SK-N-SH treated with all-trans-retinoic acid at 6 μM for 48 hours (cell line): ENCODE data around the gene MPP1.

Source experiments
- BACH2 ChIP-seq: fragments of 250-450 bp; sonication (Bioruptor Pico); IDR thresholded peaks from 2 replicates; pipeline ENCODE4 v1.9.0; 2021; ENCODE audit warnings: mild to moderate bottlenecking, borderline replicate concordance
- CSDC2 ChIP-seq: fragments of 250-450 bp; sonication (Bioruptor Pico); IDR thresholded peaks from 2 replicates; pipeline ENCODE4 v1.5.0; 2020; ENCODE audit warnings: mild to moderate bottlenecking, moderate library complexity
- ISL1 ChIP-seq: fragments of 250-450 bp; sonication (Bioruptor Pico); IDR thresholded peaks from 2 replicates; pipeline ENCODE4 v2.1.2; 2022; ENCODE audit warnings: mild to moderate bottlenecking, moderate library complexity
- PATZ1 ChIP-seq: fragments of 250-450 bp; sonication (Bioruptor Pico); IDR thresholded peaks from 2 replicates; pipeline ENCODE4 v1.8.0; 2020; ENCODE audit warnings: mild to moderate bottlenecking, moderate library complexity, borderline replicate concordance
- TOX ChIP-seq: fragments of 250-450 bp; sonication (Bioruptor Pico); IDR thresholded peaks from 2 replicates; pipeline ENCODE4 v1.8.0; 2021; ENCODE audit warnings: mild to moderate bottlenecking, moderate library complexity, borderline replicate concordance
- ZFP3 ChIP-seq: fragments of 250-450 bp; sonication (Bioruptor Pico); IDR thresholded peaks from 2 replicates; pipeline ENCODE4 v1.5.0; 2020; ENCODE audit warnings: mild to moderate bottlenecking, moderate library complexity

DNA sequence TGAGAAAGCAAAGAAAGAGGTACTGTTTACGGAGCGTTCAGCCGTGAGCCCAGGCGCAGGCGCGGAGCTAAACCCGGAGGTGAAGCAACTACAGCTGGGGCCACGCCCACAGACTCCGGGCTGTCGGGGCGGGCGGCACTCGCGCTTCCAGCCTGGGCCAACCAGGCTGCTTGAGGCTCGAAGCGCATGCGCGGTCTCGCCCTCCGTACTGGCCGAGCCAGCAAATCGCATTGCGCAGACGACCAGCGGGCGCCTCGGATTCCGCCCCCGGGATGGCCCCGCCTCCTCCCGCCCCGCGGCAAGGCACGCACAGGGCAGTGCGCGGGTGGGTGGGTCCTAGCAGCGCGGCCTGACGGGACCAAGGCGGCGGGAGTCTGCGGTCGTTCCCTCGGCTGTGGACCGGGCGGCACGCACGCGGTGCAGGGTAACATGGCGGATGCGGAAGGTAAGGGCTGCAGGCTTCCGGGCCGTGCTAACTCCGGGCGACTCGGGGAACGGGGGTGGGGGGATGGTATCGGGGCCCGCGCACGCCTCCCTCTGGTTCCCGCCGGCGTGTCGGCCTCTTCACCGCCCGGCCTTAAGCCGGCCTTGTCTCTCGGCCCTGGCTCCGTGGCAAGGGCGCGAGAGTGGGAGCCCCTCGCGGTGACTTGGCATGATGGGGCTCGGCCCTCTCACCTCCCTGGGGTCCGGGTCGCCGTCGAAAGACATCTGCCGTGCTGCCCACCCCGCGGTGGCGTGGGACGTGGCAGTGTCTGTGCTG is 42.6 kb downstream of the MPP1 start, which contains the start of gene DKC1:
- TF ChIP-seq BACH2 (CRISPR knock-in tag) (no peak), ISL1 (no peak), ZFP3 (CRISPR knock-in tag) (no peak), CSDC2 (CRISPR knock-in tag) (no peak), PATZ1 (CRISPR knock-in tag) (no peak), TOX (CRISPR knock-in tag) (no peak)
